ENCODE results near the gene IFT25.

Gene IFT25

GRCh38 chr1:53927376-53927881, 18.1 kb downstream of the IFT25 start:
- DNase-seq: no peak

DNA sequence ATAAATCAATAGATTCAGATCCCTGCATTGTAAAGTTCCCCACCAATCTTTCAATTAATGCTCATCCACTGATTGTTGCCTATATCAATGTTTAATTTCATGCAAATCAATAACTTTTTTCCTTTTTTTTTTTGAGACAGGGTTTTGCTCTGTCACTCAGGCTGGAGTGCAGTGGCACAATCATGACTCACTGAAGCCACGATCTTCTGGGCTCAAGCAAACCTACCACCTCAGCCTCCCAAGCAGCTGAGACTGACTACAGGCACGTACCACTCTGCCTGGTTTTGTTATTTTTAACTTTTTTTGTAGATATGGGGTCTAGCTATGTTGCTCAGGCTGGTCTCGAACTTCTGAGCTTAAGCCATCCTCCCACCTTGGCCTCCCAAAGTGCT, 25.8 kb downstream of the IFT25 start:
- no peak for DNase-seq

DNA sequence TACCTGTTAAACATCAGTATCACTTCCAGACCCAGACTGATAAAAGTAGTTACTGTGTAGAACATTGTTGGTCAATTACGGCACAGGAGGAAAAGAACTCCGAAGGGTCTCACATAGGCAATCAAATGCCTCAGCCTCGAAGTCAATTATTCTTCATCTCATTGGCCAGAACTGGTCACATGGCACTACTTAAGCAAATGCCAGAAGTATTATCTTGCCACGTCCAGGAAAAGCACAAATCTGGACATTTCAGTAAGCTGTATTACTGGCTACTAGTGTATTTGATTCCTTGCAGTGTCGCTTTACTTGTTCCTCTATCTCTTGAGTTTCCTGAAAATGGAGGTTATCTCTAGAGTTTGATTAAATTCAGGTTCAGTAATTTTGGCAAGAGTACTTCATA, 27.2 kb downstream of the IFT25 start:
- DNase-seq: no peak

DNA sequence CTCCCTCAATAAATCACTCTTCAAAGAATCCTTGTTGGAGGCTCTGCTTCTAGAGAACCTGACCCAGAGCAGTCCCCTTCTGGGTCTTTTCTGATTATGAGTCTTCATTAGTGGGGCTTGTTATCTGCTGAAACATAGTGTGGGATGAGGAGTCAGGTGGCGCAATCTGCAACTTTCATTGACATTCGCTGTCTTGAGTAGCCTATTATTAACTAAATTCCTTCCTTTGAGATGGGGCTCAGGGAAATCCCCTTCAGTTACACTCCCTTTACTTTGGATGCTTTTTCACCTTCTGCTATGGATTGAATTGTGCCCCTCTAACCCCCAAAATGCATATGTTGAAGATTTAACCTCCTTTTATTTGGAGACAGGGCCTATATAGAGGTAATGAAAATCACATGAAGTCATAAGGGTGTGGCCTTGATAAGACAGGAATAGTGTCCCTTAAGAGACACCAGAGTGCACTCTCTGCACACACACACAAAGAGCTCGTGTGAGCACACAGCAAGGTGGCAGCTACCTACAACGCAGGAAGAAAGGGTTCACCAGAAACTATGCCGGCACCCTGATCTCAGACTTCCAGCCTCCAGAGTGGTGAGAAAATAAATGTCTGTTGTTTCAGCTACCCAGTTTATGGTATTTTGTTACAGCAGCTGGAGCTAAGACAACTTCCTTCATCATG, 32.0 kb downstream of the IFT25 start:
- DNase-seq: no peak

- no peak for DNase-seq
Measured at GRCh38 chr1:53911442-53911841, 34.1 kb downstream of the IFT25 start.

DNA sequence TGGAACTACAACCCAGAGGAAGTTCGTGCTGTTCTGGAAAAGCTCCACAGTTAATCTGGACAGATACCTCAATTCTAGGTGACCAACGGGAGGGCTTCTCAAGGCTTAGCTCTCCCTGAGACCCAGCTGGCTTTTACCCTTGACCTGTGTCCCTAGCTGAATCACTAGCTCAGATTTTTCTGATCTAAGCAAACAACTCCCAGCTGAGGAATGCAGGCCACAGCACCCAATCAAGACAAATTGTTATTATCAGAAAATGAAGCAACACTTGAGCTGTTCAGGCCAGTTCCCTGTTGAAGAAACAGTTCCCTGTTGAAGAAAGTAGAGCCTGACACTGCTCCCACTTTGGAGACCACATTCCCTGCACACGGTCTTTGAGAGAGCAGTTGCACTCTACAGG, 35.6 kb downstream of the IFT25 start:
- no peak for DNase-seq

DNA sequence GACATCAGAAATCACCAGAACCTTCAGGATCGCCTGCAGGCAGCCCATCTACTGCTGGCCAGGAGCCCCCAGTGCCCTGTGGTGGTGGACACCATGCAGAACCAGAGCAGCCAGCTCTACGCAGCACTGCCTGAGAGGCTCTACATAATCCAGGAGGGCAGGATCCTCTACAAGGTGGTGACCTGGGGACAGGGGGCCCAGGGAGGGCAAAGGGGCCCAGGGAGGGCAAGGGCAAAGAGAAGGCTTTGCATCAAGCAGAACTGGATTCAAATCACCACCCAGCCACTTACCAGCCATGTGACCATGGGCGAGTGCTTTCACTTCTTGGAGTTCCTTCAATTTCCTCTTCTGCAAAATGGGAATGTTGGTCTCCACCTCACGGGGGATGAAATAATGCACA, 39.4 kb downstream of the IFT25 start:
- peak in 1 of 4 experiments; percentile 28 for DNase-seq

DNA sequence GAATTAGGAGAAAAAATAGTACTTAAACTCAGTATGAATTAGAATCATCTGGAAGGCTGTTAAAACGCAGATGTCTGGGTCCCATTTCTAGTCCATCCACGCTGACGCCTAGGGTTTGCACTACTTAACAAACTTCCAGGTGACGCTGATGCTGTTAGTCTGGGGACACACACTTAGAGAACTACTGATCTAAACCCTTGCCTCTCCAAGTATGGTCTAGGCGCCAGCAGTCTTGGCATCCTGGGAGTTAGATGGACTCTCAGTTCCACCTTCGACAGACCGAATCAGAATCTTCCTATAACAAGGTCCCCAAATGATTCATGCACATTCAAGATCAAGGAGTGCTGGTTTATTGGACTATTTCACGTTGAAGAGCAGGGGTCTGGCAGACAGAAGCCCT, 40.0 kb downstream of the IFT25 start:
- no peak for DNase-seq

GRCh38 chr1:53902235-53903138, 43.0 kb downstream of the IFT25 start:
- no peak for DNase-seq

DNA sequence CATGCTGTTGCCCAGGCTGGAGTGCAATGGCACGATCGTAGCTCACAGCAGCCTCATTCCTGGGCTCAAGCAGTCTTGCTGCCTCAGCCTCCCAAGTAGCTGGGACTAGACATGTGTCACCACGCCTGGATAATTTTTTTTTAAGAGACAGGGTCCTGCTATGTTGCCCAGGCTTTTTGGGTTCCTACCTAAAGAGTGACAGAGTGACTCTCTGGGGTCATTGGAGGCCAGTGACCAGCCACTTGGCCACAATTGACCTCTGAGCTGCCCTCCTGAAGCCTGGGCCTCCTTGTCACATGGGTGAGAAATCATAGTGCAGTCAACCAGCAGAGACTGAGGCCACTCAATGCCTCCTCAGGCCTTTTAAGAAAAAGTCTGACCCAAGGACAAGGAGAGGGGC, 45.8 kb downstream of the IFT25 start:
- no peak for DNase-seq

- no peak for DNase-seq
Measured at GRCh38 chr1:53899206-53899628, 46.3 kb downstream of the IFT25 start.

DNA sequence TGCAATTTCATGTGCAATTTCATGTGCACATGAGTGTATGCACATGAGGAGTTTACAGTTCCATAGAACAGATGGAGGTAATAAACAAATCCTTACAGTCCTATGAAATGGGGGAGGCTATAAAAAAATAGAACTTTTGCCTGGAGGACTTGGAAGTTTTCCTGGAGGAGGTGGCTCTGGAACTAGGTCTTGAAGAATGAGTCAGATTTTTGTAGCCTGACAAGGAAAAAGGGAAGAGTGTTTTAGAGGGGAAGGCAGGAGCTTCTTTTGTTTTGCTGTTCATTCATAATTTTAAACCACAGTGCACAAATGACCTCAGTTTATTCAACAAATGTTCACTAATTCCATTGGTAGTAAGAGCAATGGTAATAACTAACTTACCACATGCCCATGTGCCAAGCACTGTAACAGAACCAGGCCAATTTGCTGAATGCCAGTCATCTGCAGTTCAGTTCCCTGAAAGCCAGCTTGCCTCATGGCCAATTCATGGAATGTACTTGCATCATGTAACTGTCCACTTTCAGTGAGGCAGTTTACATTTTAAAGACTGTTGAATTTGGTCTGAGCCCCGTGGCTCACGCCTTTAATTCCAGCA, 48.8 kb downstream of the IFT25 start:
- peak; percentile 61 to 80 (median 68) for DNase-seq

DNA sequence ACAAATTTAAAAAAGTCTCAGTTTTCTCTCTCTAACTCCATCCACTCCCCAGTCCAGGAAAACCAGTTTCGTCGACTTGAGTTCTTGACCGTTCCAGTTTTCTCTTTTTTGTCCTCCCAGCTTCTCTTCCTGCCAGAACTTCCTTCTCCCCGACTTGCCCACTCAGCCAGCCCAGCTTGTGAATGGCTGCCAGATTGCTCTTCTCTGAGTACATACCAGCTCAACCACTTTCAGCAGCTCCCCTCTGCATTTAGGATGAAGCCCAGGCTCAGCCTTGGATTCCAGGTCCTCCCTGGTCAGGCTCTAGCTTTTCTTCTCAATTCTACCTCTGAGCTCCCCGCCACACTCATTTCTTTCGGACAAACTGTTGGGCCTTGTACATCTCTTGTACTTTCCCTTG, 50.1 kb downstream of the IFT25 start:
- peak in 3 of 4 experiments; percentile 23 to 47 (median 44) for DNase-seq

- DNase-seq: no peak
Measured at GRCh38 chr1:53894644-53895043, 50.9 kb downstream of the IFT25 start.

DNA sequence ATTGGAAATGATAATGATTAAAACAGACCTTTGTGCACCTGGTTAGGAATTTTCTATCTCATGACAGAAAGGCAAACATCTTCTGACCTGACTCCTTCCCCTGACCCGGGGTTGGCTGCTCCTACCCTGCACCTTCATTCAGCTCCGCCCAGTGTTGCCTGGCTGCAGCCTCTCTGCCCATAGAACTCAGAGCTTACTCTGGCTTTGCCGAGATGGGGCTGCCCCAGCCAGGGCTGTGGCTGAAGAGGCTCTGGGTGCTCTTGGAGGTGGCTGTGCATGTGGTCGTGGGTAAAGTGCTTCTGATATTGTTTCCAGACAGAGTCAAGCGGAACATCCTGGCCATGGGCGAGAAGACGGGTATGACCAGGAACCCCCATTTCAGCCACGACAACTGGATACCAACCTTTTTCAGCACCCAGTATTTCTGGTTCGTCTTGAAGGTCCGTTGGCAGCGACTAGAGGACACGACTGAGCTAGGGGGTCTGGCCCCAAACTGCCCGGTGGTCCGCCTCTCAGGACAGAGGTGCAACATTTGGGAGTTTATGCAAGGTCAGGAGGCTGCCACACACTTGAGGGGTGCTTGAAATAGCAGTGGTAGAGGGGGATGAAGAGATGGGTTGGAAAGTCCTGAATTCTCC, 51.4 kb downstream of the IFT25 start, which contains the start of gene DIO1:
Gene DIO1, plus strand, starts transcription at position 189 of the 638 bp plus-strand sequence. Its CDS starts 24 bp downstream, at position 213.
- no peak for DNase-seq

- DNase-seq: peak; percentile 91 to 97 (median 94)
Measured at GRCh38 chr1:53892911-53893310, 52.6 kb downstream of the IFT25 start.

GRCh38 chr1:53891678-53892077, 53.8 kb downstream of the IFT25 start:
- DNase-seq: no peak

DNA sequence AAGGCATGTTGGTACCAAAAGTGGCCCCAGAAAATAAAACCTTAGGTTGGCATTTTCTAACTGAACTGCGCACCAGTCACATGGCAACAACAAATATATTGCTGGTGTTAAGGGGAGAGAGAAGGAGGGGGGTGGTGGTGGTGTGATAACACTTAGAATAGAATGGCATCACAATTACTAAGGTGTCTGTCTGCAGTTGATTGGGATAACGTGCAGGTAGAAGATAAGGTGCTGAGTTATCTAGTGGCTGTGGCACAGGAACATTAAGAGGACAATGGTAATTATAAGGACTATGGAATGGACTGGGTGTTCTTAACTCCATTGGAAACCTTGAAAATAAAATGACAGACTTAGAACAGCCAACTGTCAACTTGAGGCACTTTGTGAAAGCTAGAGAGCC, 54.5 kb downstream of the IFT25 start:
- no peak for DNase-seq

DNA sequence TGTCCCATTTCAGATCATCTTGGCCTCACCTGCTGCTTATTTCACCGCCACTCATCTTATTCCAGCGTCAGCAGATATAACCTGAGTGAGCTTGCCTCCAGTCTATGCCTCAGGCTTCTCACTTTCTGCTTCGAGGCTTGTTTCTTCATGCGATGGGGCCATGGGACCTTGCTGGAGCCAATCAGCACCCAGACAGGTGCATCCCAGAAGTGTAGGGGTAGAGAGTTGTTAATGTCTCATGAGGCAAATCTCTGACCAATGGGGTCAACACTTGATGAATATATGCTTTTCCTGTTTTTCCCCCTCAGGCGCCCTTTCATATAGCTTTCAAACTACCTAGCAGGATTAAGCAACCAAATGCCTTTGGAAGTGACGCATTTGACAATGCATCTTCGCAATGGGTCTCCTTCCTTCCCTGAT, 55.0 kb downstream of the IFT25 start:
- DNase-seq: no peak

GRCh38 chr1:53889304-53890298, 55.9 kb downstream of the IFT25 start, which contains the start of gene YIPF1:
TSS of gene YIPF1 (minus strand) at chr1:53889797. CDS start at chr1:53888937, 860 bp downstream.
- DNase-seq: peak; percentile 85 to 94 (median 92)

- no peak for DNase-seq
Measured at GRCh38 chr1:53888681-53889080, 56.8 kb downstream of the IFT25 start.
